ENCODE results near the gene PAQR3. TPM values are rescaled to one million over a fixed set of nuclear protein-coding genes. Genes with fewer than 3 reads are reported as not detected.
A peak's percentile ranks its signal among the peaks of the same experiment; 100 is the strongest.

Gene PAQR3
- total RNA-seq, 1 experiment from 2014 or later: 46.0 TPM

DNA sequence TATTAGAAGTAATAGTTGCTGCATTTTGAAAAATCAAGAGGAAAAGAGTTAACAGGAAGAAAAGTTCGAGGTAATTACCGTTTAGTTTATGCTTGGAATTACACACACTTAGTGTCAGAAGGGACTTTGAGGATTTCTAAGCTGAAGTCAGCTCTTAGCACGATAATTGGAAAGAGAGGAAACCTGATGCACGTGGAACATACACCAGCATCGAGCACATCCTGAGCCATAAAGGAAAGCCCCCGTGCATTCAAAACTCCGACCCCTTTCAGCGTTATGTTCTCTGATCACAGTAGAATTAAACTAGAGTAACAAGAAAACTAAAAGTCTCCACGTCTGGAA is 400 bp upstream of the PAQR3 start:
- DNase-seq: no peak
- no peaks in the 10 kb centered on the region for H3K36me3 ChIP-seq (ENCODE audit: insufficient read depth, low read length)
- H3K4me1 ChIP-seq (ENCODE audit: low read length): peaks cover 19% of the 10 kb centered on the region
- H3K79me2 ChIP-seq (ENCODE audit: low read length): peaks cover 39% of the 10 kb centered on the region
- H3K27me3 ChIP-seq (ENCODE audit: low read length): no peaks in the 10 kb centered on the region
- no peak overlapping the region for H3K27ac ChIP-seq (ENCODE audit: low read length)
- no peaks in the 10 kb centered on the region for H4K20me1 ChIP-seq (ENCODE audit: insufficient read depth, low read depth, low read length)
- H3K9me3 ChIP-seq (ENCODE audit: low read length): no peaks in the 10 kb centered on the region
- H2AFZ ChIP-seq (ENCODE audit: low read length): peak overlapping the region; percentile 92
- no peaks in the 10 kb centered on the region for H3K9me2 ChIP-seq (replicated peaks; ENCODE audit: insufficient read depth, low read length)
- H3K9ac ChIP-seq (ENCODE audit: low read length): peak overlapping the region; percentile 64
- peak overlapping the region; percentile 80 for H3K4me2 ChIP-seq (ENCODE audit: low read depth, low read length, poor library complexity, severe bottlenecking)
- peak overlapping the region; percentile 64 for H3K4me3 ChIP-seq (ENCODE audit: low read length)

- Histone ChIP-seq H3K27me3 (ENCODE audit: low read length) (no peaks in the 10 kb centered on the region), H3K9me2 (replicated peaks; ENCODE audit: insufficient read depth, low read length) (no peaks in the 10 kb centered on the region), H3K4me1 (ENCODE audit: low read length) (peaks cover 19% of the 10 kb centered on the region), H3K27ac (ENCODE audit: low read length) (no peak overlapping the region), H3K36me3 (ENCODE audit: insufficient read depth, low read length) (no peaks in the 10 kb centered on the region), H3K9ac (ENCODE audit: low read length) (peak overlapping the region; percentile 76), H4K20me1 (ENCODE audit: insufficient read depth, low read depth, low read length) (no peaks in the 10 kb centered on the region), H2AFZ (ENCODE audit: low read length) (no peak overlapping the region), H3K79me2 (ENCODE audit: low read length) (peaks cover 39% of the 10 kb centered on the region), H3K9me3 (ENCODE audit: low read length) (no peaks in the 10 kb centered on the region), H3K4me2 (ENCODE audit: low read depth, low read length, poor library complexity, severe bottlenecking) (peak overlapping the region; percentile 80), H3K4me3 (ENCODE audit: low read length) (peak overlapping the region; percentile 80)
- DNase-seq: peak; percentile 41
These were observed 767 bp downstream of the PAQR3 start for GRCh38 chr4:78938474-78938867.

DNA sequence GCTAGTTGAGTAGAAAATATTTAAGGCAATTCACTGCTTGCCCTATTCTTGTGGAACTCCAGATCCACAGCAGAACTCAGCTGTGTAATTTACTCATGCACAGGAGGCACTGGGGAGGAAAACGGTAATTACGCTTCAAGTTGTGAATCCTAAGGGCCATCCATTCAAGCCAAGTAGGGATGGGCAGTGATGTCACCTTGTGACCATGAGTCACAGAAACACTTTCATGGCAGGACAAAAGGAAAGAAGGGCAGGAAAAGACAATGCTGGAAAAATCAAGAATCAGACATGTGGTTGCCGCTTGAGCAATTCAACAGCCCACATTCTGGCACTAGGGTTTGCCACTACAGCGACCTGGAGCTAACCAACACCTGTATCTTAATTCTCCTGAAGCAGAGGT is 1.4 kb downstream of the PAQR3 start:
- Histone ChIP-seq H4K20me1 (ENCODE audit: insufficient read depth, low read depth, low read length) (no peaks in the 10 kb centered on the region), H3K27me3 (ENCODE audit: low read length) (no peaks in the 10 kb centered on the region), H3K36me3 (ENCODE audit: insufficient read depth, low read length) (no peaks in the 10 kb centered on the region), H3K27ac (ENCODE audit: low read length) (no peak overlapping the region), H3K79me2 (ENCODE audit: low read length) (peaks cover 39% of the 10 kb centered on the region), H3K4me2 (ENCODE audit: low read depth, low read length, poor library complexity, severe bottlenecking) (peak overlapping the region; percentile 80), H3K9me3 (ENCODE audit: low read length) (no peaks in the 10 kb centered on the region), H3K9me2 (replicated peaks; ENCODE audit: insufficient read depth, low read length) (no peaks in the 10 kb centered on the region), H3K9ac (ENCODE audit: low read length) (peak overlapping the region; percentile 76), H3K4me3 (ENCODE audit: low read length) (peak overlapping the region; percentile 80), H3K4me1 (ENCODE audit: low read length) (peaks cover 19% of the 10 kb centered on the region), H2AFZ (ENCODE audit: low read length) (no peak overlapping the region)
- DNase-seq: no peak

- no peak overlapping the region for H3K9ac ChIP-seq (ENCODE audit: low read length)
- H3K27ac ChIP-seq (ENCODE audit: low read length): no peak overlapping the region
- H3K9me3 ChIP-seq (ENCODE audit: low read length): no peaks in the 10 kb centered on the region
- peaks cover 19% of the 10 kb centered on the region for H3K4me1 ChIP-seq (ENCODE audit: low read length)
- H3K36me3 ChIP-seq (ENCODE audit: insufficient read depth, low read length): no peaks in the 10 kb centered on the region
- H3K79me2 ChIP-seq (ENCODE audit: low read length): peaks cover 39% of the 10 kb centered on the region
- H3K4me3 ChIP-seq (ENCODE audit: low read length): no peak overlapping the region
- no peak for DNase-seq
- no peaks in the 10 kb centered on the region for H4K20me1 ChIP-seq (ENCODE audit: insufficient read depth, low read depth, low read length)
- H2AFZ ChIP-seq (ENCODE audit: low read length): no peak overlapping the region
- H3K9me2 ChIP-seq (replicated peaks; ENCODE audit: insufficient read depth, low read length): no peaks in the 10 kb centered on the region
- peak overlapping the region; percentile 80 for H3K4me2 ChIP-seq (ENCODE audit: low read depth, low read length, poor library complexity, severe bottlenecking)
- H3K27me3 ChIP-seq (ENCODE audit: low read length): no peaks in the 10 kb centered on the region
These were observed 2.2 kb downstream of the PAQR3 start for GRCh38 chr4:78936989-78937388.

DNA sequence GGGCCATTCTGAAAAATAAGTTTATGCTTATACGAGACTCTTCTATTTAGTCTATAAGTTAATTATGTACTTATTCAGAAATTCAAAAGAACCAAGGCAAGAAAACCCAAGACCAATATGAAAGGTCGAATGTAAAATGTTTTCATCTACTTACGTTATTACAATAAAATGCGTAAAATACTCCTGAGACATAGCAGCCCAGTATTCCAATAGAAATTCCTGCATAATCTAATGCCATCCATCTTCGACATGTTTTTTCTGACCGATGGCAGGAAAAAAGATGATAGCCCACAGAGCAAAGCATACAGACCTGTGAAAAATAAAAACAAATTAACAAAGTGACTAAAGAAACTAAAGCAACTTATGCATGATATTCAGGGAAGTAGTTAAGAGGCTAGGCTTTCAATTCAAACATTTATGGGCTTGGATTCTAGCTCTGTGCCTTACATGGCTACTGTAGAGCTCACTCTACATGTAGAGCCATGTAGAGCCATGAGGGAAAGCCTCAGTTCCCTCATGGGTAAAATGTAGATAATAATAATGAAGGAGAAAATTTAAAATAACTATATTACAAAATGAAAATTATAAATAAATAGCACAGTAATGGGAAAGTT is 9.1 kb downstream of the PAQR3 start:
- no peak overlapping the region for H3K4me3 ChIP-seq (ENCODE audit: low read length)

GRCh38 chr4:78928835-78929234 is 10.4 kb downstream of the PAQR3 start:
- H3K36me3 ChIP-seq (ENCODE audit: insufficient read depth, low read length): no peaks in the 10 kb centered on the region; the same call in 1 of the 2 replicates
- no peak for DNase-seq

More for the DNA sequence above, 9.1 kb downstream of the PAQR3 start:
- H3K4me2 ChIP-seq (ENCODE audit: low read depth, low read length, poor library complexity, severe bottlenecking): no peak overlapping the region
- H3K36me3 ChIP-seq (ENCODE audit: insufficient read depth, low read length): no peaks in the 10 kb centered on the region; the same call in 1 of the 2 replicates
- no peaks in the 10 kb centered on the region for H3K4me1 ChIP-seq (ENCODE audit: low read length)
- H3K27me3 ChIP-seq (ENCODE audit: low read length): no peaks in the 10 kb centered on the region
- no peaks in the 10 kb centered on the region for H4K20me1 ChIP-seq (ENCODE audit: insufficient read depth, low read depth, low read length)
- H3K9me2 ChIP-seq (replicated peaks; ENCODE audit: insufficient read depth, low read length): no peaks in the 10 kb centered on the region
- H3K79me2 ChIP-seq (ENCODE audit: low read length): peaks cover 4% of the 10 kb centered on the region; the same call in 1 of the 2 replicates
- no peak overlapping the region for H3K9ac ChIP-seq (ENCODE audit: low read length)
- H2AFZ ChIP-seq (ENCODE audit: low read length): no peak overlapping the region
- no peak for DNase-seq
- H3K9me3 ChIP-seq (ENCODE audit: low read length): no peaks in the 10 kb centered on the region
- H3K27ac ChIP-seq (ENCODE audit: low read length): no peak overlapping the region

GRCh38 chr4:78926826-78927225 is 12.4 kb downstream of the PAQR3 start:
- Histone ChIP-seq H3K4me3 (ENCODE audit: low read length) (no peak overlapping the region), H3K36me3 (ENCODE audit: insufficient read depth, low read length) (no peaks in the 10 kb centered on the region; the same call in 1 of the 2 replicates), H3K27me3 (ENCODE audit: low read length) (no peaks in the 10 kb centered on the region), H3K4me2 (ENCODE audit: low read depth, low read length, poor library complexity, severe bottlenecking) (no peak overlapping the region), H3K9me2 (replicated peaks; ENCODE audit: insufficient read depth, low read length) (no peaks in the 10 kb centered on the region), H3K9ac (ENCODE audit: low read length) (no peak overlapping the region), H3K79me2 (ENCODE audit: low read length) (no peaks in the 10 kb centered on the region), H4K20me1 (ENCODE audit: insufficient read depth, low read depth, low read length) (no peaks in the 10 kb centered on the region), H3K9me3 (ENCODE audit: low read length) (no peaks in the 10 kb centered on the region), H3K4me1 (ENCODE audit: low read length) (no peaks in the 10 kb centered on the region), H3K27ac (ENCODE audit: low read length) (no peak overlapping the region), H2AFZ (ENCODE audit: low read length) (no peak overlapping the region)
- DNase-seq: no peak

More at GRCh38 chr4:78928835-78929234, 10.4 kb downstream of the PAQR3 start:
- H3K9ac ChIP-seq (ENCODE audit: low read length): no peak overlapping the region
- no peaks in the 10 kb centered on the region for H3K4me1 ChIP-seq (ENCODE audit: low read length)
- no peak overlapping the region for H3K27ac ChIP-seq (ENCODE audit: low read length)
- no peaks in the 10 kb centered on the region for H3K79me2 ChIP-seq (ENCODE audit: low read length)
- H3K4me3 ChIP-seq (ENCODE audit: low read length): no peak overlapping the region
- H3K9me2 ChIP-seq (replicated peaks; ENCODE audit: insufficient read depth, low read length): no peaks in the 10 kb centered on the region
- no peak overlapping the region for H3K4me2 ChIP-seq (ENCODE audit: low read depth, low read length, poor library complexity, severe bottlenecking)
- H4K20me1 ChIP-seq (ENCODE audit: insufficient read depth, low read depth, low read length): no peaks in the 10 kb centered on the region
- no peaks in the 10 kb centered on the region for H3K9me3 ChIP-seq (ENCODE audit: low read length)
- no peak overlapping the region for H2AFZ ChIP-seq (ENCODE audit: low read length)
- H3K27me3 ChIP-seq (ENCODE audit: low read length): no peaks in the 10 kb centered on the region

- DNase-seq: no peak
- no peaks in the 10 kb centered on the region for H3K9me3 ChIP-seq (ENCODE audit: low read length)
- H3K4me1 ChIP-seq (ENCODE audit: low read length): no peaks in the 10 kb centered on the region
- no peak overlapping the region for H3K4me3 ChIP-seq (ENCODE audit: low read length)
- no peaks in the 10 kb centered on the region for H3K9me2 ChIP-seq (replicated peaks; ENCODE audit: insufficient read depth, low read length)
- no peaks in the 10 kb centered on the region for H3K27me3 ChIP-seq (ENCODE audit: low read length)
- H3K36me3 ChIP-seq (ENCODE audit: insufficient read depth, low read length): no peaks in the 10 kb centered on the region
- no peaks in the 10 kb centered on the region for H4K20me1 ChIP-seq (ENCODE audit: insufficient read depth, low read depth, low read length)
- no peaks in the 10 kb centered on the region for H3K79me2 ChIP-seq (ENCODE audit: low read length)
- H3K4me2 ChIP-seq (ENCODE audit: low read depth, low read length, poor library complexity, severe bottlenecking): no peak overlapping the region
- no peak overlapping the region for H3K27ac ChIP-seq (ENCODE audit: low read length)
- H2AFZ ChIP-seq (ENCODE audit: low read length): no peak overlapping the region
- H3K9ac ChIP-seq (ENCODE audit: low read length): no peak overlapping the region
These were observed 15.6 kb downstream of the PAQR3 start for GRCh38 chr4:78923464-78924312.

All from Karpas-422 (cell line).